ENCODE results near the gene OR6S1. TPM values are rescaled to one million over a fixed set of nuclear protein-coding genes. Genes with fewer than 3 reads are reported as not detected.

The OR6S1 gene
- total and polyA plus RNA-seq, 2 donors from 2014 or later = not detected

DNA sequence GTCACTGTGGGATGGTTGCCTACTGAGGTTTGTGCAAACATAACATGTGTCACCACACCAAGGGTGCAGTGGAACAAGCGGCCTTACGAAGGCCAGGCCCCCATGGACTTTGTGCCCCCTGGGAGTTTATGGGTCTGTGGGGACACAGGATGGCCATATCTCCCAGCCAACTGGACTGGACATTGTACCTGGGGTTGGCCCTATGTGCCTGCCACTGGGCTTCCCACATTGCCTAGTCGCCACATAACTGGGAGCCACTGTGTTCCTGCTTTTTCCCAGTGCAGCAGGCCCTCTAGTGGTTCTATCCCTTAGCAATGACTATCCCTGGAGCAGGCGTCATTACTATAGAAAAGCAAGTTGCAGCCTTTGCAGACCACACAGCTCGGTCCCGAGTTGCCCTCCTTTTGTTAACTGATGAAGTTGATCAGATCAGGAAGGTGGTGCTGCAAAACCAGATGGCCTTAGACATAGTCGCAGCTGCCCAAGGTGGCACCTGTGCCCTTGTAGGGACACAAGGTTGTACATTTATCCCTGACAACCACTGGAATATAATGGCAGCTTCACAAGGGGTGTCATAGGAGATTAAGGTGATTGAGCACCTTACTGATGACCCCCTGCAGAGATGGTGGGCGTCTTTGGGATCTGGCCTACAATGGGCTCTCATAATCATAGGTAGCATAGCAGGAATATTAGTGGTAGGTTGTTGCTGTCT, 35.1 kb downstream of the OR6S1 start:
- no peak overlapping the region for H3K9ac ChIP-seq (ENCODE audit: low read length in 3 of 3)
- no peaks in the 10 kb centered on the region for H3K36me3 ChIP-seq (ENCODE audit: control insufficient read depth in 2 of 3, insufficient read depth in 3 of 3, low read length in 3 of 3)
- TF ChIP-seq CTCF (IDR thresholded peaks at IDR 0.05; ENCODE audit: borderline replicate concordance, extremely low read depth, insufficient read depth) = peak; percentile 66
- no peak overlapping the region for H3K4me3 ChIP-seq (ENCODE audit: low read length in 3 of 3)
- peaks cover 0 to 4% (median 0%) of the 10 kb centered on the region in 3 donors for H3K4me1 ChIP-seq (ENCODE audit: control insufficient read depth in 2 of 3, insufficient read depth in 2 of 3, low read depth in 1 of 3, low read length in 3 of 3)
- no peaks in the 10 kb centered on the region for H3K9me3 ChIP-seq (ENCODE audit: control insufficient read depth in 2 of 3, insufficient read depth in 1 of 3, low read length in 3 of 3)
- DNase-seq = peak in 1 of 5 donors; percentile 40
- intact Hi-C loops (cut with DNase I) = loop anchor here (10.0 kb wide), 2 partner anchors 192 to 282 kb away; partner anchors contain the start of gene TEP1
- no peak for FAIRE-seq
- no peak overlapping the region for H3K27ac ChIP-seq (ENCODE audit: low read depth in 2 of 2, low read length in 2 of 2)
- no peaks in the 10 kb centered on the region for H3K27me3 ChIP-seq (ENCODE audit: control insufficient read depth, insufficient read depth, low read length)

DNA sequence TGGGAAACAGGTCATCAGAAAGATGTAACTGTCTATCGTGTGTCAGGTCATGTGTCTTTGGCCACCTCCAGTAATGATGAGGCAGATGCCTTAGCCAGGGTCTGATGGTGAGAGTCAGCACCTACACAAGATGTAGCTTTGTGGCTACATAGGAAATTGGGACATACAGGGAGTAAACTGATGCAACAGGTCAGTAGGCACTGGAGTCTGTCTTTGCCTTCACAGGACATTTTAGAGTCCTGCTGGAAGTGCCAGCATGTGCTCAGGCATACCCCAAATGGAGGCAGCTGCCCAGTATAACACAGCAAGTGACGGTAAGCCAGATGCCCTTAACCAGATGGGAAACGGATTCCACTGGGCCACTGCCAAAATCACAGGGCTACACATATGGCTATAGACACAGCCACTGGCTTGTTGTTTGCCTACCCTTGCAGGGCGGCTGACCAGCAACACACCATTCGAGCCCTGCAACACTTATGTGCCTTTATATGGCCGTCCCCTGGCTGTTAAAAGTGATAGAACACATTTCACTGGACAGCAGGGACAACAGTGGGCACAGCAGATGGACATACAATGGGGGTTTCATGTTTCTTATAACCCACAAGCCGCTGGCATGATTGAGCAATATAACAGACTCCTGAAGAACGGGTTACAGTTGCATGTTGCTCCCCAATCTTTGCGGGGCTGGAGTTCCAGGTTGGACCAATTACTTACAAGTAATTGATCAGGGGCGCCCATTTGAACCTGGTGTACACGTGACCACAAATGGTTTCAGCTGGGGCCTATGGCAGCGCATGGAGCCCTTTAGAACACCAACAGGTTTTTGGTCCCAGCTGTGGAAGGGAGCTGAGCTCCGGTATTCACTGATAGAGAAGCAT, 37.4 kb downstream of the OR6S1 start:
- Histone ChIP-seq H3K27me3 (ENCODE audit: control insufficient read depth, insufficient read depth, low read length) (no peaks in the 10 kb centered on the region), H3K36me3 (ENCODE audit: control insufficient read depth in 2 of 3, insufficient read depth in 3 of 3, low read length in 3 of 3) (no peaks in the 10 kb centered on the region), H3K27ac (ENCODE audit: low read depth in 2 of 2, low read length in 2 of 2) (no peak overlapping the region), H3K9me3 (ENCODE audit: control insufficient read depth in 2 of 3, insufficient read depth in 1 of 3, low read length in 3 of 3) (no peaks in the 10 kb centered on the region), H3K4me3 (ENCODE audit: low read length in 3 of 3) (no peak overlapping the region), H3K4me1 (ENCODE audit: control insufficient read depth in 2 of 3, insufficient read depth in 2 of 3, low read depth in 1 of 3, low read length in 3 of 3) (no peaks in the 10 kb centered on the region), H3K9ac (ENCODE audit: low read length in 3 of 3) (no peak overlapping the region)
- FAIRE-seq = no peak
- TF ChIP-seq CTCF (IDR thresholded peaks at IDR 0.05; ENCODE audit: borderline replicate concordance, extremely low read depth, insufficient read depth) = no peak
- intact Hi-C loops (cut with DNase I) = loop anchor here (10.0 kb wide), 2 partner anchors 189 to 279 kb away; partner anchors contain the start of gene TEP1
- no peak for DNase-seq

GRCh38 chr14:20602583-20602982, 38.9 kb downstream of the OR6S1 start:
- TF ChIP-seq CTCF (IDR thresholded peaks at IDR 0.05; ENCODE audit: borderline replicate concordance, extremely low read depth, insufficient read depth) = no peak
- no peak overlapping the region for H3K9ac ChIP-seq (ENCODE audit: low read length in 3 of 3)
- H3K4me3 ChIP-seq (ENCODE audit: low read length in 3 of 3) = no peak overlapping the region
- H3K27me3 ChIP-seq (ENCODE audit: control insufficient read depth, insufficient read depth, low read length) = no peaks in the 10 kb centered on the region
- no peaks in the 10 kb centered on the region for H3K9me3 ChIP-seq (ENCODE audit: control insufficient read depth in 2 of 3, insufficient read depth in 1 of 3, low read length in 3 of 3)
- FAIRE-seq (no peak), DNase-seq (no peak)
- H3K27ac ChIP-seq (ENCODE audit: low read depth in 2 of 2, low read length in 2 of 2) = no peak overlapping the region
- no peaks in the 10 kb centered on the region for H3K4me1 ChIP-seq (ENCODE audit: control insufficient read depth in 2 of 3, insufficient read depth in 2 of 3, low read depth in 1 of 3, low read length in 3 of 3)
- intact Hi-C loops (cut with DNase I) = loop anchor here (10.0 kb wide), 2 partner anchors 188 to 278 kb away; partner anchors contain the start of gene TEP1
- H3K36me3 ChIP-seq (ENCODE audit: control insufficient read depth in 2 of 3, insufficient read depth in 3 of 3, low read length in 3 of 3) = no peaks in the 10 kb centered on the region
